SK-N-MC (cell line): ENCODE measurements around the gene TMED10.

Source experiments
- EZH2 ChIP-seq: fragments of 200-600 bp; sonication (generic); IDR thresholded peaks from one replicate; pipeline ENCODE4 v1.6.1; 2017; ENCODE audit warnings: antibody characterized with exemption
- FOXP2 ChIP-seq: optimal IDR thresholded peaks from 2 replicates; pipeline ENCODE3; 2011; ENCODE audit warnings: mild to moderate bottlenecking, moderate library complexity; ENCODE audit not compliant: insufficient read depth; ENCODE audit errors: extremely low read length, control extremely low read depth
- POLR2AphosphoS5 ChIP-seq: IDR thresholded peaks from 2 replicates; pipeline ENCODE4 v1.6.1; 2012; ENCODE audit warnings: mild to moderate bottlenecking, low read depth, low read length, borderline replicate concordance

GRCh38 chr14:75206190-75206589 is 29.8 kb upstream of the TMED10 start:
- no peak for TF ChIP-seq POLR2AphosphoS5
- TF ChIP-seq EZH2 = no peak
- no peak for TF ChIP-seq FOXP2
